Adrenal gland (tissue), 12 donors: ENCODE data around the gene ERBB4. TPM values are rescaled to one million over a fixed set of nuclear protein-coding genes. Genes with fewer than 3 reads are reported as not detected.

Source experiments
- DNase-seq, 7 donors: peaks; one replicate each; pipeline ENCODE4 v3.0.0-alpha.2; 2019 to 2020
- H3K27ac ChIP-seq, 5 donors: fragments of 200-600 bp; sonication (generic) in 4 of 5; 1 replicate in 3 of 5; 2 replicates in 2 of 5; pipeline versions ENCODE4 v1.5.1 to v1.8.0; 2016 to 2020; ENCODE audit warnings: mild to moderate bottlenecking in 1 of 5
- H3K27me3 ChIP-seq: fragments of 200-600 bp; 2 replicates; pipeline ENCODE4 v1.8.0; 2021
- H3K36me3 ChIP-seq, 2 donors: fragments of 200-600 bp; replicated peaks in 1 of 2; 1 replicate in 1 of 2; 2 replicates in 1 of 2; pipeline versions ENCODE4 v1.5.1 to v1.8.0; 2018 to 2022
- H3K4me1 ChIP-seq, 2 donors: fragments of 200-600 bp; replicated peaks in 1 of 2; 1 replicate in 1 of 2; 2 replicates in 1 of 2; pipeline versions ENCODE4 v1.5.1 to v1.8.0; 2018 to 2021
- H3K4me3 ChIP-seq, 4 donors: fragments of 200-600 bp; sonication (generic) in 3 of 4; one replicate each; pipeline ENCODE4 v1.5.1; 2016 to 2018
- H3K9me3 ChIP-seq, 3 donors: fragments of 200-600 bp; sonication (generic) in 1 of 3; replicated peaks in 1 of 3; 1 replicate in 2 of 3; 2 replicates in 1 of 3; pipeline versions ENCODE4 v1.5.1 to v1.8.0; 2016 to 2021
- POLR2A ChIP-seq, 2 donors: fragments of 450-650 bp; IDR thresholded peaks; one replicate each; pipeline ENCODE4 v1.6.1; 2017; ENCODE audit warnings: antibody characterized with exemption in 2 of 2, mild to moderate bottlenecking in 2 of 2, moderate library complexity in 1 of 2
- WGBS, 4 donors: extraction: QIAGEN DNeasy Blood & Tissue Kit in 2 of 4; methylation state at CpG; one replicate each; pipeline versions ENCODE4 v1.1.5 to v1.1.7; 2013 to 2017; 5-methylcytosine and 5-hydroxymethylcytosine counted together
- intact Hi-C, 2 donors: fragments of 100-400 bp; cut with DNase I; formaldehyde crosslinking; loops; one replicate each; pipeline versions ENCODE4 v1.14.1 to v1.15.0; 2022 to 2023
- polyA plus RNA-seq, 3 donors: library from polyadenylated mRNA; stranded (reverse); fragments of 200-250 nt in 2 of 3; fragments of 350-450 nt in 1 of 3; fragmentation: Illumina TruSeq in 1 of 3; extraction: RNeasy Lipid Tissue Mini Kit (QIAGEN cat#74804) in 1 of 3; gene quantifications; one replicate each; pipeline ENCODE4 v1.2.3, GENCODE V29; 2013 to 2014
- total RNA-seq, 9 donors: library from RNA; depleted of rRNA in 4 of 9; stranded (reverse); fragments of >200 nt in 4 of 9; fragments of 120-200 nt in 1 of 9; fragmentation: NEBNext Ultra II Directional in 1 of 9; extraction: Animal tissue kit (Norgen Biotek cat#: 25700) in 1 of 9; gene quantifications; one replicate each; pipeline versions ENCODE4 v1.1.0 to v1.2.4, GENCODE V29; 2013 to 2023
- TF ChIP-seq, protein P1 (sequence below), 6 experiments: fragments of 450-650 bp in 4 of 6; fragments of 200-600 bp in 2 of 6; sonication (generic) in 1 of 6; IDR thresholded peaks; 1 replicate in 5 of 6; 2 replicates in 1 of 6; pipeline versions ENCODE4 v1.5.1 to v1.8.0; 2016 to 2021; ENCODE audit warnings: antibody characterized with exemption in 6 of 6, mild to moderate bottlenecking in 2 of 6, moderate library complexity in 1 of 6
- donor health status: healthy with polysubstance abuse.
- donor health status: Bipolar disorder and iron deficiency.
- donor health status: DM: yes; HTN: yes; CAD: no.
- donor health status: DM: no; HTN: no; CAD: no.
- donor health status: DM: no; HTN: no; CAD: no.
- donor health status: DM: yes; HTN: yes; CAD: no.

Gene ERBB4
- total and polyA plus RNA-seq, 12 donors = 0.06 to 2.9 (median 0.49) TPM

DNA sequence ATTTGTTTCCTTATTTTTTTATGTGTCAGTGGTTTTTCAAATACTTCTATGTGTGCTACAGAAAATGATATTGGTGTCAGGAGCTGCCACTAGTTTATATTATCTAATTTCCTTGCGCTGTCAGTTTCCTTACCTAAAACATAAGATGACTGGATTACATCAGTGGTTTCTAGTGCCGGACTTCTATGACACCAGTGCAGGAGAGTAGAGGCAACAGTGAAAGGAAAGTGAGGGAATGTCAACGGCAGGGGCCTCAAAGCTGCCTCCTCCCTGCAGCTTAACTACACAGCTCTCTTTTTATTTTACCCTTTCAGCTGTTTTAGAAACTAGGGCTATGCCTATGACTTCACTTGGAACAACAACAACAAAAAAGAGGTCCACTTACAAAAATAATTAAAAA is 6.5 kb downstream of the ERBB4 start:
- H3K27me3 ChIP-seq = peaks cover 27% of the 10 kb centered on the region
- H3K9me3 ChIP-seq = no peaks in the 10 kb centered on the region
- WGBS, 4 donors = 78 to 91% (median 85%) methylated on average over 3 of the region's 3 CpGs
- no peak for DNase-seq
- peaks cover 2 to 7% of the 10 kb centered on the region in 2 donors for H3K4me1 ChIP-seq
- TF ChIP-seq, protein P1, sequence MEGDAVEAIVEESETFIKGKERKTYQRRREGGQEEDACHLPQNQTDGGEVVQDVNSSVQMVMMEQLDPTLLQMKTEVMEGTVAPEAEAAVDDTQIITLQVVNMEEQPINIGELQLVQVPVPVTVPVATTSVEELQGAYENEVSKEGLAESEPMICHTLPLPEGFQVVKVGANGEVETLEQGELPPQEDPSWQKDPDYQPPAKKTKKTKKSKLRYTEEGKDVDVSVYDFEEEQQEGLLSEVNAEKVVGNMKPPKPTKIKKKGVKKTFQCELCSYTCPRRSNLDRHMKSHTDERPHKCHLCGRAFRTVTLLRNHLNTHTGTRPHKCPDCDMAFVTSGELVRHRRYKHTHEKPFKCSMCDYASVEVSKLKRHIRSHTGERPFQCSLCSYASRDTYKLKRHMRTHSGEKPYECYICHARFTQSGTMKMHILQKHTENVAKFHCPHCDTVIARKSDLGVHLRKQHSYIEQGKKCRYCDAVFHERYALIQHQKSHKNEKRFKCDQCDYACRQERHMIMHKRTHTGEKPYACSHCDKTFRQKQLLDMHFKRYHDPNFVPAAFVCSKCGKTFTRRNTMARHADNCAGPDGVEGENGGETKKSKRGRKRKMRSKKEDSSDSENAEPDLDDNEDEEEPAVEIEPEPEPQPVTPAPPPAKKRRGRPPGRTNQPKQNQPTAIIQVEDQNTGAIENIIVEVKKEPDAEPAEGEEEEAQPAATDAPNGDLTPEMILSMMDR (IDR thresholded peaks at IDR 0.05) = no peak
- no peak for TF ChIP-seq POLR2A (IDR thresholded peaks at IDR 0.05)
- intact Hi-C loops = no loop called here
- H3K27ac ChIP-seq = no peak overlapping the region
- no peaks in the 10 kb centered on the region for H3K36me3 ChIP-seq
- H3K4me3 ChIP-seq = no peak overlapping the region

DNA sequence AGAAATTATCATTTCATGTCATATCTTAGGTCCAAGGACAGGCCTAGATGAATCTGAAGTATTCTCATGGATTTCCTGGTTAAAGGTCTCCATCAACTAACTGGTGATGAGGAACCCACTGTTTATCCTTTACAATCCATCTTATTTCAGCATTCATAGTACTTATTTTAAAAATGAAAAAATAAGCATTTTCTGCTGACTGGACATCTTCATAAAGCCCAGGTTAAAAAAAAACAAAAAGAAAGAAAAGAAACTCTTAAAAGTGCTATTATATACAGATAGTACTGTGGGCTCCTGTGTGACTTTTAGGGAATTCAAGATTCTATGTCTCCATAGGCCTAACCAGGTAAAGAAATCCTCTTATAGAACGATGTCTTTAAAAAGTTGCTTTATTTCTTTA is 7.1 kb downstream of the ERBB4 start:
- H3K27ac ChIP-seq = no peak overlapping the region
- no peaks in the 10 kb centered on the region for H3K36me3 ChIP-seq
- no peak for DNase-seq
- 81 to 92% (median 90%) methylated on average over 1 of the region's 1 CpG for WGBS, 4 donors
- intact Hi-C loops = no loop called here
- TF ChIP-seq, protein P1 (IDR thresholded peaks at IDR 0.05) = no peak
- no peak for TF ChIP-seq POLR2A (IDR thresholded peaks at IDR 0.05)
- peaks cover 21% of the 10 kb centered on the region for H3K27me3 ChIP-seq
- no peaks in the 10 kb centered on the region for H3K9me3 ChIP-seq
- peaks cover 0 to under 1% of the 10 kb centered on the region in 2 donors for H3K4me1 ChIP-seq
- H3K4me3 ChIP-seq = no peak overlapping the region

DNA sequence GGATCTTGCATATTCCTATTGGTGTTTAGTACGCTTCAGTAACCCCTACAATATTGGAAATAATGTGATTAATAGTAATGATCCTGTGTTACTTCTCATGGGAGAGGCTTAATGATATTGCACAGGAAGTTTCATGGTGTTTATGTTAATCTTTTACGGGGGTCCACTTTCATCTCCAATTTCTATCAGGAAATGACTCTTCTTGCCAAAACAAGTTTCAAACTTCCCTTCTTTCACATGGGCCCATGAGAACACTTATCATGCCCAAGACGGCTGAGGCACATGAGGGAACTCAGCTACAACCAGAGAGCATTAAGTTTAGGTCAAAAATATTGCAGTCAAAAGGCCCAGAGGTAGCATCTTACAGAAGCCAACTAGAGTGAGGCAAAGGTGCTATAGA is 7.6 kb downstream of the ERBB4 start:
- no peaks in the 10 kb centered on the region for H3K36me3 ChIP-seq
- intact Hi-C loops = no loop called here
- no peak for TF ChIP-seq POLR2A (IDR thresholded peaks at IDR 0.05)
- TF ChIP-seq, protein P1 (IDR thresholded peaks at IDR 0.05) = no peak
- peaks cover 18% of the 10 kb centered on the region for H3K27me3 ChIP-seq
- DNase-seq = no peak
- no peaks in the 10 kb centered on the region for H3K4me1 ChIP-seq
- H3K4me3 ChIP-seq = no peak overlapping the region
- H3K9me3 ChIP-seq = no peaks in the 10 kb centered on the region
- WGBS, 4 donors = 56 to 69% (median 58%) methylated on average over 3 of the region's 3 CpGs
- no peak overlapping the region for H3K27ac ChIP-seq

DNA sequence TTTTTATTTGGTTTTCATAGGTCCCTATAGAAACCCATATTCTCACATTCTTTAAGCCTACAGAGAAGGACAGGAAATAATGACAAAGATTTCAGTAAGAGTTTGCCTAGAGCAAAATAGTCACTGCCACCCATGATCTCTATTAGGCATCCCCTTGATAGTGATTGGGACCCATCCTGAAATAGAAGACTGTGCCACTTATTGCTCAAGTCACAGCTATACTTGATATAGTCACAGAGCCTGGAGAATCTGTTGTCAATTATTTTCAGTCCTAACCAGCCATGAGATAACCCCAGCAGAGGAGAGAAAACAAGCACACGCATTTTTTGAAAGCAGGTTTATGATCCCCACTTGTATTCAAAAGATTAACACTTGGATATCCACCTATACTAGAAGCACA is 8.2 kb downstream of the ERBB4 start:
- no peak overlapping the region for H3K4me3 ChIP-seq
- TF ChIP-seq POLR2A (IDR thresholded peaks at IDR 0.05) = no peak
- TF ChIP-seq, protein P1 (IDR thresholded peaks at IDR 0.05) = no peak
- no peak overlapping the region for H3K27ac ChIP-seq
- H3K36me3 ChIP-seq = no peaks in the 10 kb centered on the region
- H3K9me3 ChIP-seq = no peaks in the 10 kb centered on the region
- peaks cover 12% of the 10 kb centered on the region for H3K27me3 ChIP-seq
- 67 to 75% (median 71%) methylated on average over 1 of the region's 1 CpG for WGBS, 4 donors
- no peak for DNase-seq
- H3K4me1 ChIP-seq = no peaks in the 10 kb centered on the region
- intact Hi-C loops = no loop called here
